ENCODE data around the gene VSIG1. TPM values are rescaled to one million over a fixed set of nuclear protein-coding genes. Genes with fewer than 3 reads are reported as not detected.

The VSIG1 gene
- polyA plus RNA-seq, 1 donor = 0.15 TPM

- no peak for DNase-seq (ENCODE audit: low read depth)
Measured at GRCh38 chrX:108064001-108064400, 19.1 kb downstream of the VSIG1 start.

- DNase-seq (ENCODE audit: low read depth) = no peak
Measured at GRCh38 chrX:108064613-108065012, 19.7 kb downstream of the VSIG1 start.

- DNase-seq (ENCODE audit: low read depth) = no peak
Measured at GRCh38 chrX:108068121-108068520, 23.3 kb downstream of the VSIG1 start.

GRCh38 chrX:108070891-108071290 lies 26.0 kb downstream of the VSIG1 start:
- no peak for DNase-seq (ENCODE audit: low read depth)

- no peak for DNase-seq (ENCODE audit: low read depth)
Measured at GRCh38 chrX:108071578-108071977, 26.7 kb downstream of the VSIG1 start.

DNA sequence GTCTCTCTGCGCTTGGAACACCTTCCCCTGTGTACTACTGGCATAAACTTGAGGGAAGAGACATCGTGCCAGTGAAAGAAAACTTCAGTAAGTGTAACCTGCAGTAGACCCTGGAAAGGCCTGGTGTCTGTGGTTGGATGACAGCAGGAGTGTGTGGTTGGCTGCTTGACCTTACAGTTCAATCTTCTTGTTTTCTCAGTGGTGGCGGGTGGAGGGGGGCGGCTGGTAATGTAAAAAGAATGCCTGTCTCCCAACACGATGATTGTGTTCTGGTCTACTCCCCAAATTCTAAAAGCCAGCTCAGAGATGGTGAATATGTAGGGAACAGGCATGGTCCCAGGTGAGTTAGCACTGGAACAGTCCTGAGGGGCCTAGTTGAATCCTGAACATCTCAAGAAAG lies 27.9 kb downstream of the VSIG1 start:
- DNase-seq (ENCODE audit: low read depth) = no peak

- DNase-seq (ENCODE audit: low read depth) = no peak
Measured at GRCh38 chrX:108081110-108081509, 36.2 kb downstream of the VSIG1 start.

DNA sequence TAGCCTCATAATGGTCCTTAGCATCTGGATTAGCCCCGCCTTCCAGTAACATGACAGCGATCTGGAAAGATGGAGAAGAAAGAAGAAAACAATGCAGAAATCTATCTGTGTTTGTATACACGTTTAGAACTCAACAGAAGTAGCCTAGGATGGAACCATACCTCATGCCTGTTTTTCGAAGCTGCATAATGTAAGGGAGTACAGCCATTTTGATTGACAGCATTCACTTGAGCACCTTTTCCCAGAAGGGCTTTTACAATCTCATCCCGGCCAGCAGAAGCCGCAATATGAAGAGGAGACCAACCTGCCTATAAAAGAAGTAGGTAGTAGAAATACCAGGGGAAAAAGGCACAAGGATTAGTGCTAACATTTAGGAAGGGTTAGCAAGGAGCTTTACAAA lies 42.9 kb downstream of the VSIG1 start:
- DNase-seq (ENCODE audit: low read depth) = no peak

DNA sequence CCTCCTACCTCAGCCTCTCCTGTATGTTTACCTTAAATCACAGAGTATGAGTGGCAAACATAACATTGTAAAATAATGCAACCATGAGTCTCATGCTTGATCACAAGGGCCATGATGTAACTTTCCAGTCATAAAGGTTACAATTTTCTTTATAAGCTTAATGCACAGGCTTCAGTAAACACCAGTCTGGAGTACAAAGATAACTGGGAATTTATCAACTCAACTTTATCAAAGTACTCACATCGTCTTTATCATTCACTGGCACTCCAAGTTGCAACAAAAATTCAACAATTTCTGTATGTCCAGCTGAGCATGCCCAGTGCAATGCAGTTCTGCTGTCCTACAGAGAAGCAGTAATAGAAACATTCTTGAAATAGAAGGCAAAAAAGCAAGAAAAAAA lies 43.6 kb downstream of the VSIG1 start:
- DNase-seq (ENCODE audit: low read depth) = no peak

GRCh38 chrX:108090491-108091263 lies 45.8 kb downstream of the VSIG1 start:
- DNase-seq (ENCODE audit: low read depth) = no peak

- peak; percentile 91 for DNase-seq (ENCODE audit: low read depth)
Measured at GRCh38 chrX:108091264-108091877, 46.5 kb downstream of the VSIG1 start, which contains the start of the genes ATG4A and PSMD10. Gene ATG4A, plus strand, starts transcription at chrX:108091778. Its CDS starts 49 bp downstream, at chrX:108091827. Gene PSMD10, minus strand, starts transcription at chrX:108091542. Its CDS starts 22 bp downstream, at chrX:108091520.

DNA sequence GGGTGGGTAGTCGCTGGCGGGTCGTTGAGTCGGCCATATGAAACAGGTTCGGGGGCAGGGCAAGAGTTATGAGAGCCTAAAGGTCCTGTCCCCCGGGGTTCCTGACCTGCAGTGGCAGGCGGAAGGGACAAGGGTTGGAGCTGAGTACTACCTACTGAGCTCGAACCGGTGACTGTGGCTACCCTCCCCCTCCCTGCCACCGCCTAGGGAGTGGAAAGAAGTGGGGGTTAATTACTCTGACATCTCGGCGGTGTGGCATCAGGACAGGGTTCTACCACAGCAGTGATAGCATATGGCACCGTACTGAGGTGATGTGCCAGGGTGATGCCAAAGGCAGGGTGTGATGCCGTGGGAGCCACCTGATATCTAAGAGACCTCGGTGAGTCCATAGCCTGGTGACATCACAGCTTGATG lies 47.0 kb downstream of the VSIG1 start:
- no peak for DNase-seq (ENCODE audit: low read depth)

GRCh38 chrX:108097380-108097779 lies 52.5 kb downstream of the VSIG1 start:
- no peak for DNase-seq (ENCODE audit: low read depth)

DNA sequence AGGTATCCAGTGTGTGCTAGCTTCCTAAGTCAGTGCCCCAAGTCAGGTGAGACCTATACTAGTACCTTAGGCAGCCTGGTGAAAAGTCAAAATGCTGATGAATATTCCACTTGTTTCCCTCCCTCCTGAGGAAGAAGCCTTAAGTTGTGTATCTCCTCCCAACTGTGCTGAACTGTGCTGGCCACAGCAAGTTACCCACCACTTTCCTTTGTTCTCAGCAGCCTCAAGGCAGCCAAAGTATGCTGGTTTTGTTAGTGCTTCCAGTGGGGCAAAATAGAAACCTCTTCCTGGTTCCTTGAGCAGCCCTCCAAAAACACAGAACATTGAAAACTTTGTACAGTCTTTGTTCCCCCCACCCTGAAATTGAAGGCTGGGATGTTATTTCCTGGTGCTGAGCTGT lies 60.6 kb downstream of the VSIG1 start:
- no peak for DNase-seq (ENCODE audit: low read depth)

GRCh38 chrX:108114541-108114940 lies 69.7 kb downstream of the VSIG1 start:
- DNase-seq (ENCODE audit: low read depth) = no peak

DNA sequence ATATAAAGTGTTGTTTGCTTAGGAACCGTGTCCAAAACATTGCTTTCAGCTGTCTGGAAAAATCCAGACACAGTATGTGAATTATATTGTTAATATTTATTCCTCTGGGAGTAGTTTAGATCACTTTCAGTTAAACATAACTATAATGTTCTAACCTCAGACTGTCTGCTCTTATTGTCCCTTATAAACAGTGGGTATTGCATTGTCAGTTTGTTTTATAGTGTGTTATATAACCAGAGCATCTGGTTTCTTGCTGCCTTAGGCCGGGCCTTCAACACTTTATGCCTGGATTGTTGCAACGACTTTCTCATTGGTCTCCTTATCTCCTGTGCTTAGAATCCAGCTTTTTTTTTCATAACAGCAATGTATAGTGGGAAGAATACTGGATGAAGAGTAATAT lies 73.1 kb downstream of the VSIG1 start:
- DNase-seq (ENCODE audit: low read depth) = no peak

GRCh38 chrX:108121291-108121690 lies 76.4 kb downstream of the VSIG1 start:
- no peak for DNase-seq (ENCODE audit: low read depth)

- no peak for DNase-seq (ENCODE audit: low read depth)
Measured at GRCh38 chrX:108122748-108123147, 77.9 kb downstream of the VSIG1 start.

GRCh38 chrX:108123591-108124366 lies 78.9 kb downstream of the VSIG1 start:
- DNase-seq (ENCODE audit: low read depth) = no peak

- DNase-seq (ENCODE audit: low read depth) = no peak
Measured at GRCh38 chrX:108126661-108127060, 81.8 kb downstream of the VSIG1 start.

DNA sequence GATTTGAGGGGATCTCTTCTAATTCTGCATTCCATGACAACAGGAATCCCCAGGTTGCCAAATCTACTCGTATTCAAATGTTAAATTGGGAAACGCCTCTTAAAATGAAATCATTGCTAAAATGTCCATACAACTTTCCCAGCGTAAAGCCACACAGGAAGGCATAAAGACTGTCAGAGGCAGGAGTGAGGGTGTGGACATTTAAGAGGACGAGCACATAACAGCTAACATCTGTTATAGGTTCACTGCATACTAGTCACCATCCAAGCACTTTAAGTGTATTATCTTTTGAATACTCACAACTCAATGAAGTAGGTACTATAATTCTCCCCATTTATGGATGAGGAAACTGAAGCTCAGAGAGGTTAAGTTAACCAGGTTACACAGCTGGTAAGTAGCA lies 82.3 kb downstream of the VSIG1 start:
- no peak for DNase-seq (ENCODE audit: low read depth)
